HG03039 (cell line): ENCODE measurements around the gene TWSG1.

Experiments
- ATAC-seq: cut with Tn5 transposase; IDR thresholded peaks from one replicate; pipeline ENCODE4 v1.9.1; 2021; ENCODE audit warnings: mild to moderate bottlenecking, moderate library complexity; ENCODE audit not compliant: unreplicated experiment

TWSG1 gene

GRCh38 chr18:9334329-9334972 lies at the start of gene TWSG1:
Gene TWSG1 (plus strand): TSS chr18:9334773. CDS start chr18:9337230, 2,457 bp downstream.
- peak; percentile 81 for ATAC-seq

GRCh38 chr18:9285604-9286003 lies 49.0 kb upstream of the TWSG1 start:
- no peak for ATAC-seq

- ATAC-seq = no peak
Measured at GRCh38 chr18:9287036-9287435, 47.5 kb upstream of the TWSG1 start.

GRCh38 chr18:9289698-9290097 lies 44.9 kb upstream of the TWSG1 start:
- no peak for ATAC-seq

GRCh38 chr18:9290156-9290555 lies 44.4 kb upstream of the TWSG1 start:
- ATAC-seq = no peak

GRCh38 chr18:9292047-9292446 lies 42.5 kb upstream of the TWSG1 start:
- ATAC-seq = no peak

GRCh38 chr18:9293948-9294347 lies 40.6 kb upstream of the TWSG1 start:
- ATAC-seq = no peak

GRCh38 chr18:9296233-9297006 lies 38.2 kb upstream of the TWSG1 start:
- ATAC-seq = no peak

- ATAC-seq = no peak
Measured at GRCh38 chr18:9297007-9297393, 37.6 kb upstream of the TWSG1 start.

- no peak for ATAC-seq
Measured at GRCh38 chr18:9304388-9305070, 30.0 kb upstream of the TWSG1 start.

GRCh38 chr18:9319333-9319732 lies 15.2 kb upstream of the TWSG1 start:
- no peak for ATAC-seq

- no peak for ATAC-seq
Measured at GRCh38 chr18:9321017-9321452, 13.5 kb upstream of the TWSG1 start.

- no peak for ATAC-seq
Measured at GRCh38 chr18:9321736-9322135, 12.8 kb upstream of the TWSG1 start.

- no peak for ATAC-seq
Measured at GRCh38 chr18:9322744-9323143, 11.8 kb upstream of the TWSG1 start.

- ATAC-seq = no peak
Measured at GRCh38 chr18:9323750-9324445, 10.7 kb upstream of the TWSG1 start.

- ATAC-seq = no peak
Measured at GRCh38 chr18:9325716-9326115, 8.9 kb upstream of the TWSG1 start.

GRCh38 chr18:9328776-9329175 lies 5.8 kb upstream of the TWSG1 start:
- no peak for ATAC-seq

GRCh38 chr18:9329471-9329870 lies 5.1 kb upstream of the TWSG1 start:
- ATAC-seq = no peak

- no peak for ATAC-seq
Measured at GRCh38 chr18:9330419-9330818, 4.2 kb upstream of the TWSG1 start.

- ATAC-seq = peak; percentile 32
Measured at GRCh38 chr18:9333441-9334328, 888 bp upstream of the TWSG1 start.
